Measurements from ENCODE around the gene ITGB5. TPM values are rescaled to one million over a fixed set of nuclear protein-coding genes. Genes with fewer than 3 reads are reported as not detected.

Gene ITGB5
- total and polyA plus RNA-seq, 2 donors (not counting 1 experiment from before 2014, with no cell fraction given) = 99.7 to 196 TPM

- Histone ChIP-seq H3K79me2 (ENCODE audit: control insufficient read depth, insufficient read depth, low read length) (no peaks in the 10 kb centered on the region), H3K4me1 (ENCODE audit: control insufficient read depth, extremely low read depth, insufficient read depth, low read length) (peaks cover 46% of the 10 kb centered on the region)
Observed at GRCh38 chr3:124832782-124833709, 54.1 kb downstream of the ITGB5 start.

GRCh38 chr3:124831628-124832199 lies 55.5 kb downstream of the ITGB5 start:
- Histone ChIP-seq H3K79me2 (ENCODE audit: control insufficient read depth, insufficient read depth, low read length) (no peaks in the 10 kb centered on the region), H3K9ac (ENCODE audit: insufficient read depth, low read length) (no peak overlapping the region), H3K4me3 (replicated peaks in 1 of 4; ENCODE audit: control extremely low read depth in 1 of 4, insufficient read depth in 1 of 4, low read depth in 3 of 4, low read length in 4 of 4) (no peak overlapping the region), H3K4me2 (ENCODE audit: extremely low read depth, insufficient read depth, low read length) (no peak overlapping the region), H3K4me1 (ENCODE audit: control insufficient read depth, extremely low read depth, insufficient read depth, low read length) (peaks cover 43% of the 10 kb centered on the region), H3K36me3 (ENCODE audit: control insufficient read depth, insufficient read depth, low read length) (no peaks in the 10 kb centered on the region), H2AFZ (ENCODE audit: low read length) (no peak overlapping the region), H3K27ac (ENCODE audit: insufficient read depth, low read length) (peak overlapping the region; percentile 84), H3K27me3 (ENCODE audit: control insufficient read depth, insufficient read depth, low read length) (no peaks in the 10 kb centered on the region), H3K9me3 (ENCODE audit: control insufficient read depth, insufficient read depth, low read depth, low read length) (no peaks in the 10 kb centered on the region), H4K20me1 (ENCODE audit: control insufficient read depth, extremely low read depth, insufficient read depth, low read length) (no peaks in the 10 kb centered on the region)
- TF ChIP-seq CTCF (conservative IDR thresholded peaks at IDR 0.05 in 1 of 2, IDR thresholded peaks at IDR 0.05 in 1 of 2; ENCODE audit: low read depth in 1 of 2, low read length in 2 of 2) (no peak), EZH2 (IDR thresholded peaks at IDR 0.05; ENCODE audit: low read length, missing control alignments) (no peak)
- no peak for DNase-seq (ENCODE audit: low read depth in 2 of 2)

More at GRCh38 chr3:124832782-124833709, 54.1 kb downstream of the ITGB5 start:
- Histone ChIP-seq H3K36me3 (ENCODE audit: control insufficient read depth, insufficient read depth, low read length) (no peaks in the 10 kb centered on the region), H3K27ac (ENCODE audit: insufficient read depth, low read length) (peak overlapping the region; percentile 84), H3K27me3 (ENCODE audit: control insufficient read depth, insufficient read depth, low read length) (no peaks in the 10 kb centered on the region), H2AFZ (ENCODE audit: low read length) (no peak overlapping the region), H3K4me3 (replicated peaks in 1 of 4; ENCODE audit: control extremely low read depth in 1 of 4, insufficient read depth in 1 of 4, low read depth in 3 of 4, low read length in 4 of 4) (no peak overlapping the region), H3K4me2 (ENCODE audit: extremely low read depth, insufficient read depth, low read length) (peak overlapping the region; percentile 51), H3K9ac (ENCODE audit: insufficient read depth, low read length) (peak overlapping the region; percentile 43), H3K9me3 (ENCODE audit: control insufficient read depth, insufficient read depth, low read depth, low read length) (no peaks in the 10 kb centered on the region), H4K20me1 (ENCODE audit: control insufficient read depth, extremely low read depth, insufficient read depth, low read length) (no peaks in the 10 kb centered on the region)
- DNase-seq (ENCODE audit: low read depth in 2 of 2) = peak; percentile 93 to 95
- no peak for TF ChIP-seq CTCF (conservative IDR thresholded peaks at IDR 0.05 in 1 of 2, IDR thresholded peaks at IDR 0.05 in 1 of 2; ENCODE audit: low read depth in 1 of 2, low read length in 2 of 2)
- no peak for TF ChIP-seq EZH2 (IDR thresholded peaks at IDR 0.05; ENCODE audit: low read length, missing control alignments)

- no peak for TF ChIP-seq CTCF (conservative IDR thresholded peaks at IDR 0.05 in 1 of 2, IDR thresholded peaks at IDR 0.05 in 1 of 2; ENCODE audit: low read depth in 1 of 2, low read length in 2 of 2)
- no peak for TF ChIP-seq EZH2 (IDR thresholded peaks at IDR 0.05; ENCODE audit: low read length, missing control alignments)
- H3K27ac ChIP-seq (ENCODE audit: insufficient read depth, low read length) = peak overlapping the region; percentile 40
- H3K4me3 ChIP-seq (replicated peaks in 1 of 4; ENCODE audit: control extremely low read depth in 1 of 4, insufficient read depth in 1 of 4, low read depth in 3 of 4, low read length in 4 of 4) = no peak overlapping the region
- no peak overlapping the region for H3K4me2 ChIP-seq (ENCODE audit: extremely low read depth, insufficient read depth, low read length)
- DNase-seq (ENCODE audit: low read depth in 2 of 2) = no peak
- H2AFZ ChIP-seq (ENCODE audit: low read length) = no peak overlapping the region
- peaks cover 40% of the 10 kb centered on the region for H3K4me1 ChIP-seq (ENCODE audit: control insufficient read depth, extremely low read depth, insufficient read depth, low read length)
- no peaks in the 10 kb centered on the region for H3K9me3 ChIP-seq (ENCODE audit: control insufficient read depth, insufficient read depth, low read depth, low read length)
- H3K36me3 ChIP-seq (ENCODE audit: control insufficient read depth, insufficient read depth, low read length) = no peaks in the 10 kb centered on the region
- H3K27me3 ChIP-seq (ENCODE audit: control insufficient read depth, insufficient read depth, low read length) = no peaks in the 10 kb centered on the region
- H3K9ac ChIP-seq (ENCODE audit: insufficient read depth, low read length) = no peak overlapping the region
- H3K79me2 ChIP-seq (ENCODE audit: control insufficient read depth, insufficient read depth, low read length) = no peaks in the 10 kb centered on the region
- H4K20me1 ChIP-seq (ENCODE audit: control insufficient read depth, extremely low read depth, insufficient read depth, low read length) = no peaks in the 10 kb centered on the region
Observed at GRCh38 chr3:124829819-124830554, 57.2 kb downstream of the ITGB5 start.

All from fibroblast of lung (primary cell).